Endothelial cell (in vitro differentiated cells): ENCODE measurements around the gene JSRP1. TPM values are rescaled to one million over a fixed set of nuclear protein-coding genes. Genes with fewer than 3 reads are reported as not detected.

Experiments
- DNase-seq: peaks from one replicate; pipeline ENCODE4 v3.0.0; 2021; ENCODE audit warnings: low spot score
- H3K27ac Mint-ChIP-seq: one replicate; pipeline ENCODE4 v1.8.0; 2021; ENCODE audit warnings: mixed read lengths, inconsistent platforms; ENCODE audit not compliant: unreplicated experiment
- H3K27me3 Mint-ChIP-seq: one replicate; pipeline ENCODE4 v1.8.0; 2021; ENCODE audit warnings: mild to moderate bottlenecking, moderate library complexity, mixed read lengths, inconsistent platforms; ENCODE audit not compliant: unreplicated experiment
- H3K36me3 Mint-ChIP-seq: one replicate; pipeline ENCODE4 v1.8.0; 2021; ENCODE audit warnings: mild to moderate bottlenecking, low read depth, mixed read lengths, inconsistent platforms; ENCODE audit not compliant: unreplicated experiment
- H3K4me1 Mint-ChIP-seq: one replicate; pipeline ENCODE4 v1.8.0; 2021; ENCODE audit warnings: mild to moderate bottlenecking, mixed read lengths, inconsistent platforms; ENCODE audit not compliant: unreplicated experiment
- H3K4me3 Mint-ChIP-seq: one replicate; pipeline ENCODE4 v1.8.0; 2021; ENCODE audit warnings: mild to moderate bottlenecking, mixed read lengths, inconsistent platforms; ENCODE audit not compliant: unreplicated experiment
- H3K9me3 Mint-ChIP-seq: one replicate; pipeline ENCODE4 v1.8.0; 2021; ENCODE audit warnings: mixed read lengths, inconsistent platforms; ENCODE audit not compliant: unreplicated experiment
- total RNA-seq: library from RNA; stranded (reverse); fragmentation: NEBNext Ultra II Directional; extraction: Animal tissue kit (Norgen Biotek cat#: 25700); gene quantifications from one replicate; pipeline ENCODE4 v1.2.1, GENCODE V29; 2021; ENCODE audit not compliant: unreplicated experiment
- TF ChIP-seq, protein P1 (sequence below): fragments of 200-600 bp; sonication (generic); IDR thresholded peaks from one replicate; pipeline ENCODE4 v1.5.0; 2021; ENCODE audit warnings: antibody characterized with exemption; ENCODE audit not compliant: unreplicated experiment

JSRP1 gene
- total RNA-seq, 1 donor from 2014 or later, result not detected

DNA sequence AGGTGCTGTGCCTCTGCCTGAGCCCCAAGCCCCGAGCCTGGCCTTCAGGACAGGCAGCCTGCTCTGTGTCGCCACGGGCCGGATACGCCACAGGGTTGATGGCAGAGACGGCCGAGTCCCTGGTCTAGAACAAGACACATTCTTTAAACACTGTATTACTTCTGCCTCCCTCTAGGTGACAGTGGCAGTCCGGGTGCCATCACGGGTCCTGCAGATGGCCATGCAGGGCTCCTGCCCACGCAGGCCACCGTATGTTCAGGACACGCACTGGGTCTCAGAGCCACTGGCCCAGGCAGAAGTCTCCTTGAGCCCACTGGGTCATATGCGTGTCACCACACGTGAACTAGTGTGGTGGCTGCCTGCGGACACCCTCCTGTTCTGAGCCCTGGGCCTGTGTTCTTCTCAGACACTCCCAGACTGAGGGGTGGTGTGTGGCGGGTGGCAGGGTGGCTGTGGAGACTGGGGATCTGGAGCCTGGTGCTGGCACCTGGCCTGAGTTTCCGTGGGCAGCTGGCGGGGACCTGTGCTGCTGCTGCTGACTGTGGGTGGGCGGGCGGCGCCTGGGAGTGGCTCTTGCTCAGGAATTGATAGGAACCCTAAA lies 24.5 kb downstream of the JSRP1 start:
- H3K4me1 Mint-ChIP-seq, result peaks cover 11% of the 10 kb centered on the region
- no peak for DNase-seq
- H3K36me3 Mint-ChIP-seq, result peaks cover 24% of the 10 kb centered on the region
- no peaks in the 10 kb centered on the region for H3K9me3 Mint-ChIP-seq
- no peak overlapping the region for H3K4me3 Mint-ChIP-seq
- H3K27me3 Mint-ChIP-seq, result peaks cover 16% of the 10 kb centered on the region
- TF ChIP-seq, protein P1, sequence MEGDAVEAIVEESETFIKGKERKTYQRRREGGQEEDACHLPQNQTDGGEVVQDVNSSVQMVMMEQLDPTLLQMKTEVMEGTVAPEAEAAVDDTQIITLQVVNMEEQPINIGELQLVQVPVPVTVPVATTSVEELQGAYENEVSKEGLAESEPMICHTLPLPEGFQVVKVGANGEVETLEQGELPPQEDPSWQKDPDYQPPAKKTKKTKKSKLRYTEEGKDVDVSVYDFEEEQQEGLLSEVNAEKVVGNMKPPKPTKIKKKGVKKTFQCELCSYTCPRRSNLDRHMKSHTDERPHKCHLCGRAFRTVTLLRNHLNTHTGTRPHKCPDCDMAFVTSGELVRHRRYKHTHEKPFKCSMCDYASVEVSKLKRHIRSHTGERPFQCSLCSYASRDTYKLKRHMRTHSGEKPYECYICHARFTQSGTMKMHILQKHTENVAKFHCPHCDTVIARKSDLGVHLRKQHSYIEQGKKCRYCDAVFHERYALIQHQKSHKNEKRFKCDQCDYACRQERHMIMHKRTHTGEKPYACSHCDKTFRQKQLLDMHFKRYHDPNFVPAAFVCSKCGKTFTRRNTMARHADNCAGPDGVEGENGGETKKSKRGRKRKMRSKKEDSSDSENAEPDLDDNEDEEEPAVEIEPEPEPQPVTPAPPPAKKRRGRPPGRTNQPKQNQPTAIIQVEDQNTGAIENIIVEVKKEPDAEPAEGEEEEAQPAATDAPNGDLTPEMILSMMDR, result no peak
- no peak overlapping the region for H3K27ac Mint-ChIP-seq

DNA sequence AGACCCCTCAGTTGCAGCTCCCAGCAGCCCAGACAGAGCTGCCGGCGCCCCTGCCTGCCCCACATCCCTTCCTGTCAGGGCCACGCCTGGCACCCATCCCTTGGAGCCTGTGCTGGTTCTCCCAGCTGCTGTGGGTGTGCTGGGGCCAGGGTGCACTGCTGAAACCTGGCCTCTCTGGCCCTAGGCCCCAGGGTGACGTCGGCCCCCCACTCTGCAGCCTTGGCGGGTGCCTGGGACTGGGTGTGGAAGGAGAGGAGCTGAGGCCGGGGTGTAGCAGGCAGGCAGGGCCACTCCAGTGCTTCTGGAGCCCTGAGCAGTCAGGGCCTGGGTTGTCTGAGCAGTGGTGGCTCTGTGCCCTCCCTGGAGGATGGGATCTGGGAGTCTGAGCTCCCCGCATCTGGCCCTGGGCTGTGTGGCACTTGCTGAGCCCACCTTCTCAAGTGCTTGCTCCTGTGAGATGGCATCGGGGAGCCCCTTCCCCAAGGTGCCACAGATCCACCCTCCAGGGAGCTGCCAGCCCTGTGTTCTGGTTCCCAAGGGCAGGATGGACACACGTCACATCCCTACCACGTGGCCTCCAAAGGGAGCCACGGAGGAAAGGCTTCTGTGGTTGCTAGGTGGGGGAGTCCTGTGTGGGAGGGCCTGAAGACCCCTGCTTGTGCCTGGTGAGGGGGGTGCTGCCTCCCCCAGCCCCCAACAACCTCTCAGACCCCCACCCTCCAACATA lies 25.2 kb downstream of the JSRP1 start:
- no peak overlapping the region for H3K4me3 Mint-ChIP-seq
- DNase-seq, result no peak
- peaks cover 11% of the 10 kb centered on the region for H3K4me1 Mint-ChIP-seq
- TF ChIP-seq, protein P1, result no peak
- H3K36me3 Mint-ChIP-seq, result peaks cover 24% of the 10 kb centered on the region
- no peaks in the 10 kb centered on the region for H3K9me3 Mint-ChIP-seq
- H3K27me3 Mint-ChIP-seq, result peaks cover 16% of the 10 kb centered on the region
- no peak overlapping the region for H3K27ac Mint-ChIP-seq

DNA sequence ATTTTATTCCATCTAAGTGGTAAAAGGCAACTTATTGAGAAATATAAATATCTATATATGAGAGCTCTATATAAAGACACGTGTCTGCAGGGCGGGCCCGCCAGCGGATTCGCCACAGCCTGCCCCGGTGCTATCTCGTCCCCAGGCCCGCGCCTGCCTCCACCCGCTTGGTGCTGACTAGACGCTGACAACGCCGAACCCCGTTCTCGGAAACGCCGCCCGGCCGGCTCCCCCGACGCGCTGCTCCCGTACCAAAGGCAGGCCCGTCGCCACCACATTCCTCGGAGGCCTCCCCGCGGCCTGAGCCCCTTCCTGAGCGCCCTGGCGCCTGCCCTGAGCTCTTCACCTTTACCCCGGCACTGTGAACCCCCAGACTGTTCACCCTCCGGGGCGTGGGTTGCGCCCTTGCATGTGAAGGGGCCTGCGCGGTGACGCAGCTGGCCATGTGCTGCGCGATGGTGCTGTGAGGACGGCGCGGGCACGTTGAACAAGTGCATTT lies 26.1 kb downstream of the JSRP1 start:
- peaks cover 10% of the 10 kb centered on the region for H3K4me1 Mint-ChIP-seq
- H3K27ac Mint-ChIP-seq, result no peak overlapping the region
- peak overlapping the region; percentile 50 for H3K4me3 Mint-ChIP-seq
- H3K27me3 Mint-ChIP-seq, result peaks cover 16% of the 10 kb centered on the region
- DNase-seq, result no peak
- no peaks in the 10 kb centered on the region for H3K9me3 Mint-ChIP-seq
- H3K36me3 Mint-ChIP-seq, result peaks cover 22% of the 10 kb centered on the region
- TF ChIP-seq, protein P1, result no peak

DNA sequence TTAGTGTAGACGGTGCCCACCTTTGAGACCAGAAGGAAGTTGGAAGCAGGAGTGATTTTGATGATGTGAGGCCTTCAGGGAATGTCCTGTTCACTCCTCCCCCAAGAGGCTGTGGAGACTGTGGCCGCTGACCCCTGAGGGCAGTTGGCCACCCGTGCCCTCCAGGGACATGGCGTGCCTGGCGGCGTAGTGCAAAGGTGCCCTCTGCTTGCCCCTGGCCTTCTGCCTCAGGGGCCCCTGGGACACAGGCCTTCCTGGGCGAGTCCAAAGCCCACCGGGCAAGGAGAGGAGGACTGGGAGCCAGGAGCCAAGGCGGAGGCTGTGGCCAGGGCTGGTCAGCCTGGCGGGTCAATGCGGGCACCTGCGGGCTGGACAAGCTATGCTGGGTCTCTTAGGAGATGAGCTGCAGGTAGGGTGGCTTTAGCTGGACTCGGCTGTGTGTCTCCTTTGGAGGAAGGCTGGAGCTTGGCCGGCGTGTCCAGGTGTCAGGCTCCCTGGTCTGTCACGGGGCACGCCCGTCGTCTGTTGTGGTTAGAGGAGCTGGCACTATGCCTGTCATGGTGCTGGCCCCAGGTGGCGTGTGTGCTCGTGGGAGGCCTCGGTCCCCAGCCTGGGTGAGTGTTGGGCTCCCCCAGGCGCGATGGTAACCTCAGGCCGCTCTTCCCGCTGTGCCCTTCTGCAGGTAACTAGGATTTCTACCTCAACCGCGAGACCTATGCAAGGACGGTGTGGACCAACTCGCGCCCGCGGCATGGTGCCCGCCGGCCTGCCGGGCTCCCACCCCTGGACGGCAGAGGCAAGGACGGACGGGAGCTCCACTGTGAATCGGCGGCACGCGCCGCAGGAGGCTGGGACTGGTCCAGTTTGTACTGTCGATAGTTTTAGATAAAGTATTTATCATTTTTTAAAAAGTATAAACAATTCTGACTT lies 26.8 kb downstream of the JSRP1 start:
- no peak for DNase-seq
- peak overlapping the region; percentile 69 for H3K4me3 Mint-ChIP-seq
- peaks cover 18% of the 10 kb centered on the region for H3K27me3 Mint-ChIP-seq
- H3K27ac Mint-ChIP-seq, result no peak overlapping the region
- H3K9me3 Mint-ChIP-seq, result no peaks in the 10 kb centered on the region
- peaks cover 7% of the 10 kb centered on the region for H3K4me1 Mint-ChIP-seq
- TF ChIP-seq, protein P1, result no peak
- H3K36me3 Mint-ChIP-seq, result peaks cover 24% of the 10 kb centered on the region
